ENCODE measurements around the gene ZNF888.

ZNF888 gene

DNA sequence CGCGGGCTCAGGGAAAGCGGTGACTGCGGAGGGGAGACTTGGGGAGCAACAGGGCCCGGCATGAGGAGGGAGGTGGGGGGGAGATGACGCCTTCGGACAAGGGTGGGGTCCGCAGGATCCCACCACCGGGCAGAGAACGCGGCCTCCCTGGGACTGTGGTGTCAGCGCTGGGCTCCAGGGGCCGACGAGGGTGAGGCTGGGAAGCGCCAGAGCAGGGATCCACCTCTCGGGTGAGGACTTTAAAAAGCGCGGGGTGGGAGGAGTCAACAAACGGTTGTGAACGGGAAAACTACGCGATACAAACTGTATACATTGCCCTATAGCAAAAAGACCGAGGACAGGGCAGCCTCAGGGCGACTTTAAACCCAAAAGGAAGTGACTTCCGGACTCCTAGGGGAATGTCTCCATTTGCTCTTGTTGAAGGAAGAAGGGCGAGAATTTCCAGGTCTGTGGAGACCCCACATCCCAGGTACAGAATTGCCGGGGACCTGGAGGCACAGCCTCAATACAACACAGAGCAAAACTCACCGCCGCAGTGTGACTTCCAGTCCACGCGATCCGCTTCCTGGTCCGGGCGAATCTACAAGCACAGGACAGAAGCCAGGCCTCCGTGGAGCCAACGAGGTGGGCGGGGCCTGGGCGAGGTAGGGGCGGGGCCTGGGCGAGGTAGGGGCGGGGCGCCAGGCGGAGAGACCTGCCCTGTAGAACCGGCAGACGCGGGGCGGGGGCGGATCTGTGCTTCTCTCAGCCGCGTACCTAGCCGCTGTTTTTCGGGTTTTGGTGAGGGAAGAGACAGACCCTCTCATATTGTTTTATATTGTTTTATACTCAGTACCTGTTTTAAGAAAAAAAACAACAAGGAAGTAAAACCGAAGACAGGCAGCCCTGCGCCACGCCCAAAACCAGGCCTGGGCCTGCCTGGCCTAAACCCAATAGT is at the start of gene ZNF888:
ZNF888 (minus strand) TSS at position 588 of the 937 bp plus-strand sequence. CDS start 5,555 bp downstream, outside the sequence.
- Histone ChIP-seq H3K4me2 (ENCODE audit: low read length) (peak within 1 kb of the TSS; percentile 83), H2AFZ (ENCODE audit: low read length) (peak within 1 kb of the TSS; percentile 89; the same call in 1 of the 2 replicates), H3K27me3 (ENCODE audit: insufficient read depth, low read length) (no peaks in the 10 kb centered on the region), H3K9ac (ENCODE audit: low read length) (peak within 1 kb of the TSS; percentile 99), H4K20me1 (ENCODE audit: insufficient read depth, low read length) (no peaks in the 10 kb centered on the region), H3K9me3 (ENCODE audit: low read length) (no peaks in the 10 kb centered on the region), H3F3A (ENCODE audit: insufficient read depth, low read length) (no peaks in the 10 kb centered on the region), H3K27ac (ENCODE audit: low read depth, low read length, poor library complexity, severe bottlenecking) (peak within 1 kb of the TSS; percentile 74), H3K9me2 (ENCODE audit: low read depth, low read length) (no peaks in the 10 kb centered on the region), H3K79me2 (ENCODE audit: insufficient read depth, low read length) (no peaks in the 10 kb centered on the region), H3K4me1 (ENCODE audit: insufficient read depth, low read length, severe bottlenecking) (peaks cover 16% of the 10 kb centered on the region), H3K36me3 (ENCODE audit: insufficient read depth, low read length) (peaks cover 23% of the 10 kb centered on the region), H3K4me3 (ENCODE audit: low read depth, low read length, poor library complexity, severe bottlenecking) (peak within 1 kb of the TSS; percentile 99)
- TF ChIP-seq, protein P1, sequence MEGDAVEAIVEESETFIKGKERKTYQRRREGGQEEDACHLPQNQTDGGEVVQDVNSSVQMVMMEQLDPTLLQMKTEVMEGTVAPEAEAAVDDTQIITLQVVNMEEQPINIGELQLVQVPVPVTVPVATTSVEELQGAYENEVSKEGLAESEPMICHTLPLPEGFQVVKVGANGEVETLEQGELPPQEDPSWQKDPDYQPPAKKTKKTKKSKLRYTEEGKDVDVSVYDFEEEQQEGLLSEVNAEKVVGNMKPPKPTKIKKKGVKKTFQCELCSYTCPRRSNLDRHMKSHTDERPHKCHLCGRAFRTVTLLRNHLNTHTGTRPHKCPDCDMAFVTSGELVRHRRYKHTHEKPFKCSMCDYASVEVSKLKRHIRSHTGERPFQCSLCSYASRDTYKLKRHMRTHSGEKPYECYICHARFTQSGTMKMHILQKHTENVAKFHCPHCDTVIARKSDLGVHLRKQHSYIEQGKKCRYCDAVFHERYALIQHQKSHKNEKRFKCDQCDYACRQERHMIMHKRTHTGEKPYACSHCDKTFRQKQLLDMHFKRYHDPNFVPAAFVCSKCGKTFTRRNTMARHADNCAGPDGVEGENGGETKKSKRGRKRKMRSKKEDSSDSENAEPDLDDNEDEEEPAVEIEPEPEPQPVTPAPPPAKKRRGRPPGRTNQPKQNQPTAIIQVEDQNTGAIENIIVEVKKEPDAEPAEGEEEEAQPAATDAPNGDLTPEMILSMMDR (IDR thresholded peaks at IDR 0.05; ENCODE audit: low read length) = no peak
- TF ChIP-seq EZH2 (IDR thresholded peaks at IDR 0.05; ENCODE audit: borderline replicate concordance, low read length) = no peak

DNA sequence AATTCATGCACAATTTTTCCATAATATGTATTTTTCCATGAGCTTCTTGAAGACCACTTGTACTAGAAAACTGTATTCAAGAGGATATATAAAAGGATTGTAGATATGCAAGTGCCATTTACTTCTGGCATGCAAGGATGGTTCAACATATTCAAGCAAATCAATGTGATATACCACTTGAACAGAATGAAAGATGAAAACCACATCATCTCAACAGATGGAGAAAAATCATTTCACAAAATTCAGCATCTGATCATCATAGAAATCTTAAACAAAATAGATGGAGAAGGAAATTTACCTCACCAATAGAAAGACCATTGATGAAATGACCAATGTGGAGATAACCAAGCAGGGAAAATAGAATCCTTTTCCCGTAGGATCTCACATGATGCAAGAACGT is 44.5 kb upstream of the ZNF888 start:
- H2AFZ ChIP-seq (ENCODE audit: low read length) = no peak overlapping the region
- H3K4me2 ChIP-seq (ENCODE audit: low read length) = no peak overlapping the region
- H3K27ac ChIP-seq (ENCODE audit: low read depth, low read length, poor library complexity, severe bottlenecking) = no peak overlapping the region
- H3K9me3 ChIP-seq (ENCODE audit: low read length) = peaks cover 13% of the 10 kb centered on the region; the same call in 1 of the 2 replicates
- no peak overlapping the region for H3K4me3 ChIP-seq (ENCODE audit: low read depth, low read length, poor library complexity, severe bottlenecking)
- H3K4me1 ChIP-seq (ENCODE audit: insufficient read depth, low read length, severe bottlenecking) = peaks cover 7% of the 10 kb centered on the region
- H3K79me2 ChIP-seq (ENCODE audit: insufficient read depth, low read length) = no peaks in the 10 kb centered on the region
- H3K36me3 ChIP-seq (ENCODE audit: insufficient read depth, low read length) = no peaks in the 10 kb centered on the region
- H4K20me1 ChIP-seq (ENCODE audit: insufficient read depth, low read length) = no peaks in the 10 kb centered on the region
- no peak overlapping the region for H3K9ac ChIP-seq (ENCODE audit: low read length)
- H3F3A ChIP-seq (ENCODE audit: insufficient read depth, low read length) = no peaks in the 10 kb centered on the region
- no peak for TF ChIP-seq EZH2 (IDR thresholded peaks at IDR 0.05; ENCODE audit: borderline replicate concordance, low read length)
- TF ChIP-seq, protein P1 (IDR thresholded peaks at IDR 0.05; ENCODE audit: low read length) = no peak
- H3K9me2 ChIP-seq (ENCODE audit: low read depth, low read length) = no peaks in the 10 kb centered on the region
- H3K27me3 ChIP-seq (ENCODE audit: insufficient read depth, low read length) = no peaks in the 10 kb centered on the region

DNA sequence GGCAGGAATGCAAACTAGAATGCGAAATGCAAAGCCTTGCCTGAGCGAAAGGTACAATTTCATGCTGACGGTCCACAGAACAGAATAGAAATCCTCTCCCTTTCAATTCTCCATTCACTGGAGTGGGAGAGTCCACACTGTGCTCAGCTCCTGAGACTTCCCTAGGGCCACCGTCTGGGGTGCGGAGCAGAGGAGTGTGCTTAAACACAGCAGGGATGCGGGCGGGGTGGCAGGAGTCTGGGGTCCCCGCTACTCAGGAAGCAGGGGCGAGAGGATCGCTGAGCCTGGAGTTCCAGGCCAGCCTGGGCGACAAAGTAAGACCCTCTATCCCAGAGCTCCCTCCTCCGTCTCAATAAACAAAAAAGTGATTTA is 40.0 kb upstream of the ZNF888 start:
- Histone ChIP-seq H3K9ac (ENCODE audit: low read length) (peak overlapping the region; percentile 52), H4K20me1 (ENCODE audit: insufficient read depth, low read length) (no peaks in the 10 kb centered on the region), H2AFZ (ENCODE audit: low read length) (peak overlapping the region; percentile 39)

More for the DNA sequence above, 40.0 kb upstream of the ZNF888 start:
- TF ChIP-seq, protein P1 (IDR thresholded peaks at IDR 0.05; ENCODE audit: low read length) = no peak
- no peak for TF ChIP-seq EZH2 (IDR thresholded peaks at IDR 0.05; ENCODE audit: borderline replicate concordance, low read length)
- Histone ChIP-seq H3K36me3 (ENCODE audit: insufficient read depth, low read length) (peaks cover 27% of the 10 kb centered on the region), H3K79me2 (ENCODE audit: insufficient read depth, low read length) (peaks cover 3% of the 10 kb centered on the region; the same call in 1 of the 2 replicates), H3K27me3 (ENCODE audit: insufficient read depth, low read length) (no peaks in the 10 kb centered on the region), H3K4me1 (ENCODE audit: insufficient read depth, low read length, severe bottlenecking) (peaks cover 19% of the 10 kb centered on the region), H3K4me3 (ENCODE audit: low read depth, low read length, poor library complexity, severe bottlenecking) (peak overlapping the region; percentile 93), H3F3A (ENCODE audit: insufficient read depth, low read length) (no peaks in the 10 kb centered on the region), H3K4me2 (ENCODE audit: low read length) (peak overlapping the region; percentile 80), H3K9me3 (ENCODE audit: low read length) (peaks cover 22% of the 10 kb centered on the region), H3K9me2 (ENCODE audit: low read depth, low read length) (no peaks in the 10 kb centered on the region), H3K27ac (ENCODE audit: low read depth, low read length, poor library complexity, severe bottlenecking) (no peak overlapping the region)

All from OCI-LY1 (cell line).